HG03060 (cell line): Measurements from ENCODE around the gene ITPKB.
"Not testable (repeated sequence)": the region's sequence is repeated elsewhere in the genome, so short reads cannot be mapped to it uniquely, and the experiment has no call there.

Experiments
- ATAC-seq: cut with Tn5 transposase; IDR thresholded peaks from one replicate; pipeline ENCODE4 v1.9.1; 2021; ENCODE audit warnings: low read depth, moderate number of reproducible peaks; ENCODE audit not compliant: unreplicated experiment

ITPKB gene

DNA sequence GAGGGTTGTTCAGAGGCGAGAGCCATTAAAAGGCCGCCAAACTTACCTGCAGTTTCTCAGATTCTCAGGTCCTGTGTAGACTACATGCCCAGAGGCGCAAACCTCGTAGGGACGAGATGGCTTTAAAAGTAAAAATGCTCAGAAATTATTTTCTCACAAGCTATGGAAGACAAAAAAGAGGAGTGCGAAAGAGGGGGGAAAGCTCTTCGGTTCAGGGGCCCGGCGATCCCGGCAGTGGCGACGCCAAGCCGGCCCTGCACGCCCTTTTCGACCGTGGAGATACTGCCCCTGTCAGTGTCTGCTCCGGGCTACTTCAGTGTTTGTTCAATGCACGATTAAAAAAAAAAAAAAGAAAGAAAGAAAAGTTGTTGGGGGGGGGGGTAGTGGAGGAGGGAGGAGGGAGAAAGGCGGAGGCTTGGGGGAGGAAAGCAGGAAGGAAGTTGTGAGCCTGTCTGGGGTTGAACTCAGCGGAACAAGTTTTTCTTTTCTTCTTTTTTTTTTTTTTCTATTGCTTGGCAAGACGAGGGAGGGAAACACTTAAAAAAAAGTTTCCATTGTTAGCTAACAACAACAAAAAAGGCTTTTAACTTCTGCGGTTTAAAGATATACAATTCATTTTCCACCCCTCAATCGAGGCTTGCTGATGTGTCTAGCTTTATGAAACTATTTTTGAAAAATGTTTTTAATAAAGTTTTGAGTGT, at the start of gene ITPKB:
ITPKB (minus strand) TSS at position 288 of the 701 bp plus-strand sequence. CDS start 1,824 bp downstream, outside the sequence.
- no peak for ATAC-seq

DNA sequence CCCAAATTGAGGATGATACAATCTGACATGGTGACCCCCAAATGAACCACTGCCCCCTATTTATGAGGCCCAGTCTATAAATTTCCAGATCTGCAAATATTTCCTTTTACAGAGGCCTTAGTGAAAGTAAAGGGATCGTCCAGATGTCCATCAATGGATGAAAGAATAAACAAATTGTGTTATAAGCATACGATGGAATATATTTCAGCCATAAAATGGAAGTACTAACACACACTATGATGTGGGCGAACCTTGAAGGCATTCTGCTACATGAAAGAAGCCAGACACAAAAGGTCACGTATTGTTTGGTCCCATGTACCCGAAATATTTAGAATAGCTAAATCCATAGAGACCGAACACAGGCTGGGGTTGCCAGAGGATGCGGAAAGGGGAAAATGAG, 48.6 kb upstream of the ITPKB start:
- ATAC-seq = no peak

DNA sequence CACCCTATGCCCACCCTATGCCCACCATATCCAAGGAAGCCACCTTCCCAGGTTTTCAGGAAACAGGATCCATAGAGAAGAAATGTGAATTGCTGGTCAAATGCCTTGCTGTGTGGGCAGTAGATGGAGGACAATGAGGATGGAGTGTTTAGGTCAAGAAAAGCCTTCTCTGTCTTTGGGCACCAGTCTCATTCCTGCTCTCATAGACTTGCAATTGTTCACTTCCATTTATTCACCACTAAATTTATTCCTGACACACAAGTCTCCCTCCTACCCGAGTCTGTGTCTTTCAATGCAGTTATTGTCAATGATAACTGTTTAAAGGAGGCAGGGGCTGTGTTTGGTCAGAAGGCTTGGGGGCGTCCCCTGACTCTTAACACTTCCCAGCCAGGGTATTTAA, 48.0 kb upstream of the ITPKB start:
- no peak for ATAC-seq

DNA sequence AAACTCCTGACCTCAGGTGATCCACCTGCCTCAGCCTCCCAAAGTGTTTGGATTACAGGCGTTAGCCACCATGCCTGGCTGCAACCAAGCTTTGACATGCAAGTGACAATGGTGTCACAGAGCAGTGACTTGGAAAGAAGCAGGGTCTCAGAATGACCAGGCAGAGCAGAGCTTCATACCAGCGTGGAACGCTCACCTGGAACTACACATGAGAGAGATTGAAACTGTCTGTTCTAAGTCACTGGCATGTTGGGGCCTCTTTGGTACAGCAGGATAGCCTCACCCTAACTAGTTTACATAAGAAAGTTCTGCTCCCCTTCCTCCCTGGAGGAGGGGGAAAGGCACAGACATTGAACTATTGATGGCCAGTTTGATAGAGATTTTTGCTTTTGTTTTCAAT, 47.5 kb upstream of the ITPKB start:
- ATAC-seq = peak; percentile 78

DNA sequence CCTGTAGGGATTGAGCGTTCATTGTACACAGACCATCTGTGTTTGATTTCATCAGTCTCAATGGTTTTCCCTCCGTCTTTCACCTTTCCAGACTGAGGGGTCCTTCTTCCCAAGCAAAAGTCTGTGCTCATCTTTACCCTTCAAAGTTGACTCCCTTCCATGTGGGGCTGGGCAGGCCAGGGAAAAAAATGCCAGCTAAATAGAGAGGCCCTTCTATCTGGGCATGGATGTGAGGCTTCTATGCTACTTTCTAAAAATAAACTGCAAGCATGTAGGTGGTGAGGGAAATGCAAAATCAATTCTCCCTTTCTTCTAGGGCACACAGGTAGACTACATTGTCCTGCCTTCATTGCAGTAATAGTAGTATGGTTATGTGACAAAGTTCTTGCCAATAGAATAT, 46.7 kb upstream of the ITPKB start:
- ATAC-seq = no peak

DNA sequence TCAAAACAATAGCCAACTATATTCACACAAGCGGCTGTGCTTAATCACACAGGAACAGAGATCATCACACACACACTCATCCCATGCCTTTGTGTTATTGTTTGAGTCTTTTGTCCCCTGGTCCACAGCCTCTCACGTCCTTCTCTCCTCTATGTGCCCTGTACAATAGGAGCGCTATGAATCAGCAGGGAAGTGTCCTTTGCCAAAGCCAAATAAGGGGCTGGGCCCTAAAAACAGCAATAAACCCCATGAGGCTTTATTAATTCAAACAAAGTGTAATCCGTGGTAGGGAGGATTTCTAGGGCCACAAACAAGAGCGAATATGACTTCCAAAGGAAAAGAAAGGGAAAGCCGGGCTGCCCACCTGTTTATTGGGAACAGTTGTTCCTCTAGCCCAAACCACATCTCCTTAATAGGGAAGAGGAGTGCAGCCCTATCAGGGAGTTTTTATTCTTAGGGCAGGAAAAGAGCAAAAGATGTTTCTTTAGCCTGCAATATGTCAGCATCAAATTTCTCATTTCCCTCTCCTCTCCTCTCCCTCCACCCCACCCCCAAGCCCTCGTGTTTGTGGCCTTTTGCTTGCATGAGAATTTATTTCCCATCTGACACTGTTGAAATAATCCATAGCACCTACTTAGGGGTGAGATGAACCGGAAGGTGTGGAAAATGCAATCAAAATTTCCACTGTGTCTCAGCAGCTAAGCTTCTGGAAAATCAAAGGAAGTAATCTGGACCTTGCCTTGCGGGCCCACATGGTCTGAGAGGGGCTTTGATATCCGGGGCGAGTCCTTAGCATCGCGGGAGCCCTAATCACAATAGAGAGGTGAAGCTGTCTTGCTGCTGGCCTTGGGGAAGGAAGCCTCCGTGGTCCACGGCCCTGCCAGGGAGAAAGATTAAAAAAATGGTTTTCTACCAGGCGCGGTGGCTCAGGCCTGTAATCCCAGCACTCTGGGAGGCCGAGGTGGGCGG, 45.3 kb upstream of the ITPKB start:
- ATAC-seq = no peak

DNA sequence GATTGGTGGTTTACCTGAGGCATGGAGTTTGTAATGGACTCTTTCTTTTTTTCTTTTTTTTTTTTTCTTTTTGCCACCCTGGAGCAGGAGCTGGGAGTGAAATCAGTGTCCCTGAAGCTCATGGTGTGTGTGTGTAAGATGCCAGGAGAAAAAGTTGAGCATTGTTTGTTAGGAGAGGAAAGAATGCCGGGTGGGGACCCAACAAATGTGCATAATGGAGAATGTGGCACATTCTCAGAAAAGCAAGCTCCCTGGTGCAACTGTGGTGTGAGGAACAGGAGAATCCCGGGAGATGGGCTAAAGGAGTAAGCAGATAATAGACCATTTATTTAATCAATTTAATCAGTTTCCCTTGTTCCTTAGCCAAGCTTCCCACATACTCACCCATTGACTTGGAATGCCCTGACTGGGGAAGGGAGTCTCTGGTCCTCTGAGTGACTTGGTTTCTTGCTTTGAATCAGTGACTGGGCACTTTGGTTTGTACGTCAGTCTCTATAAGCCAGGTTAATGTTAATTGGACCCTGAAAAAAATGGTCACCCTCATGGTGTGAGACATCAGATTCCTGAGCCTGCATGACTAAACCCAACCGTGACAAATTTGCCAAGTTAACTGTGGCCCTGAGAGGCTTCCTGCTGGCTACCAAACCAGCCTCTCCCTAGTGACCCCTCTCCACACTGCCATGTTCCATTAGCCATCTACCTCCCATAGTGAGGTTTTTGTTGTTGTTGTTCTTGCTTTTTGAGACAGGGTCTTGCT, 43.9 kb upstream of the ITPKB start:
- ATAC-seq = no peak

DNA sequence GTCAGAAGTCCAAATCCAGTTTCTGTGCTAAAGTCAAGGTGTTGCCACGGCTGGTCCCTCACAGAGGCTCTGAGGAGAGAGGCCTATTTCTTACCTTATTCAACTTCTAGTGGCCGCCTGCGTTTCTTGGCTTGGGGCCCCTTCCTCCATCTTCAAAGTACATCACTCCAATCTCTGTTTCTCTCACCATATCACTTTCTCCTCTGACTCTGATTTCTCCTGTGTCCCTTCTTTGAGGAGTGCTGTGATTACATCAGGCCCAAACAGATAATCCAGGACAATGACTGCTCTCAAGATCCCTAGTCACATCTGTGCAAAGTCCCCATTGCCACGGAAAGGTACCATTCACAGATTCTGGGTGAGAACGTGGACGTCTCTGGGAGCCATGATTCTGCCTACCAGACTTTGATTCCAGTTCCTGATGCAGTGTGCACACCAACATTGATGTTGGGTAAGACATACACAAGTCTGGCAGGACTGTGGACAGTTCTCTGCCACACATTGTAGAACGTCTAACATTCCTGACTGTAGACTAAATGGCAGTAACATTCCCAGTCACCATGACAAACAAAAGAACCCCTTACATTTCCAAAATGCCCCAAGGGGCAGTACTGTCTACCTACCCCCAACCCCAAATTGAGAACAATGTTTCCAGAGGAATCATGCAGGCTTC, 43.0 kb upstream of the ITPKB start:
- ATAC-seq = no peak

DNA sequence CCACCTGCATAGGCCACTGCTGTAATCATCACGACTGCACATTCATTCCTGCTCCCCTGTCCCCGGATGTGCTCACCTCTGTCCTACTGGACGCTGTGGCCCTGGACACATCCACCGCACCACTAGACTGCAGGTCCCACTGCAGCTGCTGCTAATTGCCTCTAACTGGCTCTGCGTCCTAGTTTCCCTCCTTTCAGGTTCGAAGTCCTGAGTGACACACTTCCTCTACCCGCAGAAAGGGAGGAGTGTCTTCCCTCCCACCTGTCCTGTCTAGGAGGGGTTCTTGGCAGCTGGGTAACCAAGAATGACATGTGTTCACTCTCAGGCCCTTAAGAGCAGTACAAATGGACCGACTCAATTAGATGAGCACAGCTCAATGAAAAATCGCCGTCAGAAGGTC, 40.5 kb upstream of the ITPKB start:
- ATAC-seq = no peak

DNA sequence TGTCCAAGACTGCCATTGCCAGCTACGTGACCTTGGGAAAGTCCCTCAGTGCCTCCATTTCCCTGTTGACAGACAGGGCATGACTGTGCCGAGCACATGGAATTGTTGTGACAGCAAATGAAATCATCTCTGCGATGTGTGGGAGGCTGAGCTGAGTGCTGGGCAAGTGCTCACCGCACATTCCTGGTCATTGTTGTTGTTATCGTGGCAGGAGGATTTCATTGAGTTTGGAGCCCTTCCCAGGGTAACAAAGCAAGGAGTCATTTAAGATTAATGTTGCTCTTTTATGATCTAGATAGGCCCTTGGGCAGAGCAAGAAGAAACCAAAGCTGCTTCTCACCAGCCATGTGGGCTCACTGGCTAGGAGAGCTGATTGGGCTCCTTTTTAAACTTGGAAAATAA, 39.6 kb upstream of the ITPKB start:
- no peak for ATAC-seq

DNA sequence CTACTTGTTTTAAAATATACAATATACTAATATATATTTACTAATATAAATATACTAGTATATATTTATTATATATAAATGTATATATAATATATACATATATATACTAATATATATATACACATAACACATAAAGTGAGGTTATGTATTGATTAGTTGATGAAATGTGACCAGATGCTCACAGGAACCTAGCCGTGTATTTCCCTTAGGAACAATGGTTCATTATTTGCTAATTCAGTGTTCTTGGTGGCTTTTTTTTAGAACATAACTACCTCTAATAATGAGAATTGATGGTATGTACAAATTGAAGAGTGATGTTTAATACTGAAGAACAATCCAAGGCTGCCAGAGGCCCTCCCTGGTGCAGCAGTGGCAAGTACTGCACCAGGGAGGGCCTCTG, 37.9 kb upstream of the ITPKB start:
- ATAC-seq = no peak

DNA sequence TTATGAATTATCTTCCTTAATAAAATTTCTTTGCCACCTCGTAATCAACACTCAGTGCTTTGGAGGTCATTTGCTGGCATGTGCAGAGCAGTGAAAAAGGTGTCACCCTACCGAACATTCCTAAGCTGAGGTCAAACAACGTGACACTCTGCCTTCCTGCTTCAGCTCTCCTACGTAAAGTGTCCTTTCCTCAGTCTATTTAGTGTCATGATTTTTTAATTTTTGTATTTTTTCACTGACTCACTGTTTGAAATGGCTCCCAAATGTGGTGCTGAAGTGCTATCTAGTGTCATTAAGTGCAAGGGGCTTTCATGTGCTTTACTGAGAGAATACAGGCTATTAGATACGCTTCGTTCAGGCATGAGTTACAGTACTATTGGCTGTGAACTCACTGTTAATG, 37.0 kb upstream of the ITPKB start:
- no peak for ATAC-seq

DNA sequence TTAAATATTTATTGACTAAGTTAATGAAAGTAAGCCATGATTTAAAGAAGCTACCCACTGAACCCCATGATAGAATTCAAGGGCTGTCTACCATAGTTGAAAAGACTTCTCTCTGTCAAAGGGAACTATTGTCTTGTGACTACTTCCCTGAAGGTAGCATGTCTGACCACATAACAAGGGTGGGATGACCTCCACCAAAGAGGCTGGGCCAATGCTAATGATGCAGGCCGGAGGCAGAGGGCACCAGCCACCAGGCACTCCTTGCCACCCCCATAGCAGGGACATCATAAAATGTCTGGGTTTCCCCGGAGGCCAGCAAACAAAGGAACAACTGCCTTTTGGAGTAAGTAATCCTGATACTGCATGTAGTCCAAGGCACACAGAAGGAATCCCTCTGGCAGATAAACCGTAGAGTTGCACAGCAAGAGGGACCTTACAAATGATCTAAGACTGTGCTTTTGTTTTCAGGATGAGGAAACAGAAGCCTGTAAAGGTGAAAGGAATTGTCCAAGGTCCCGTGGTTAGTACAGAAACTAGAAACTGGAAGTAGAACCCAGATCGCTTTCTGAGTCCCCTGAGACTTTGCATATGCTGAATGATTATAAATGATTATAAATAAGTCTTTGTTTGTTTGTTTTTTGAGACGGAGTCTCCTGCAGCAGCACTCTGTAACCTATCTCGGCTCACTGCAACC, 33.5 kb upstream of the ITPKB start:
- ATAC-seq = peak; percentile 72

DNA sequence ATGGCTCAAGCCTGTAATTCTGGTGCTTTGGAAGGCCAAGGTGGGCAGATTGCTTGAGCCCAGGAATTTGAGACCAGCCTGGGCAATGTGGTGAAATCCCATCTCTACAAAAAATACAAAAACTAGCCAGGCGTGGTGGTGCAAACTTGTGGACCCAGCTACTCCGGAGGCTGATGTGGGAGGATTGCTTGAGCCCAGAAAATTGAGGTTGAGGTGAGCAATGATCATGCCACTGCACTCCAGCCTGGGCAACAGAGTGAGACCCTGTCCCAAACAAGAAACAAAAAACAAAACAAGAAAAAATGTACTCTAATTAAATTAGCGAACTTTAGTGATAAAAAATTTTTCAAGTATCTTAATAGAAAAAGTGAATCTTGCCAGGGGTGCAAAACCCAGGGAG, 28.1 kb upstream of the ITPKB start:
- not testable (repeated sequence) for ATAC-seq

DNA sequence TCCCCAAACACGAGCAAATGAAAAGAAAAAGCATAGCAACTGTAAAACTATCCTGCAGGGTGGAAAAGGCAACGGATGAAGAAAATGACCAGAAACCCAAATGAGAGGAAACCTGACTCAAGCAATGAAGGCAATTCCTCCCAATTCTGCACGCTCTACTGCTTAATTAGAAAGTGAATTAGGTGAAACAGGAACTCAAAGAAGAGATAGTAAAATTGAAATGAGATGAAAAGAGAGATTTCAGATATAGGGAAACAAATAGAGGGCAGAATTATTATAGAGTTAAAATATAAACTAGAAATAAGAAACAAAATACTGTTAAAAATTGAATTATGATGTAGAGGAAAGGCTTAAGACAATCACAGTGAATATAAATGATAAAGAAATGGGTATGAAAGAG, 27.5 kb upstream of the ITPKB start:
- ATAC-seq = no peak

DNA sequence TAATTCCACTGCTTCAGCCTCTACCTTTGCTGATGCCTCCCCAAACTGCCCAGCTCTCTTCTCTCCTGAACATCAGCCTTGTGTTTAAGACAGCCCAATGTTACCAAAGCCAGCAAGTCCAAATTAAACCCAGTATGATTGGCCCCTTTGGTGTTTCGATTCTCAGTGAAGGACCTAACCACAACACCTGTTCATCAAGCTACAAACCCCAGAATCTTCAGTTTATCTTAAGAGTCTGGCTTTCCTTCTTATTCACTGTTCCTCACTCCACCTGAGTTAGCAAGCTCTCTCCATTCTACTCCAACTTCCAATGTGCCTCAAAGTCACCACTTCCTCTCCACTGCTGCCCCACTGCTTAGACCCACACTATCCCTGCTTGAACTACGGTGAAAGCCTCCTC, 25.5 kb upstream of the ITPKB start:
- ATAC-seq = peak; percentile 66

DNA sequence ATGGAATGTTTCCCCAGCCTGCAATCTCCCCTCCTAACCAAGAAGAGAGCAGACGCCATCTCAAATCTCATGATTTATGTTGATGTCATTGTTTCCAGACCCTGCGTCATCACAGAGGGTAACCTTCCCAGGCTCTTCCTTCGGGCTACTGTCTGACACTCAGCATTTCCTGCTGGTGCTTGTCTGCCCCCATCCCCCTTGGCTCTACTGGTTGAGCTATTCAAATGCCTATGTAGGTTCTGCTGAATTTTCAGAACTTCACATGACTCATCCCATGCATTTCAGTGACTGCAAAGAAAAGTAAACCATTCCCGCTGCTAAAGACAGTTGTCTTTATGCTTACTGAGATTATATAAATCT, 24.8 kb upstream of the ITPKB start:
- ATAC-seq = no peak

DNA sequence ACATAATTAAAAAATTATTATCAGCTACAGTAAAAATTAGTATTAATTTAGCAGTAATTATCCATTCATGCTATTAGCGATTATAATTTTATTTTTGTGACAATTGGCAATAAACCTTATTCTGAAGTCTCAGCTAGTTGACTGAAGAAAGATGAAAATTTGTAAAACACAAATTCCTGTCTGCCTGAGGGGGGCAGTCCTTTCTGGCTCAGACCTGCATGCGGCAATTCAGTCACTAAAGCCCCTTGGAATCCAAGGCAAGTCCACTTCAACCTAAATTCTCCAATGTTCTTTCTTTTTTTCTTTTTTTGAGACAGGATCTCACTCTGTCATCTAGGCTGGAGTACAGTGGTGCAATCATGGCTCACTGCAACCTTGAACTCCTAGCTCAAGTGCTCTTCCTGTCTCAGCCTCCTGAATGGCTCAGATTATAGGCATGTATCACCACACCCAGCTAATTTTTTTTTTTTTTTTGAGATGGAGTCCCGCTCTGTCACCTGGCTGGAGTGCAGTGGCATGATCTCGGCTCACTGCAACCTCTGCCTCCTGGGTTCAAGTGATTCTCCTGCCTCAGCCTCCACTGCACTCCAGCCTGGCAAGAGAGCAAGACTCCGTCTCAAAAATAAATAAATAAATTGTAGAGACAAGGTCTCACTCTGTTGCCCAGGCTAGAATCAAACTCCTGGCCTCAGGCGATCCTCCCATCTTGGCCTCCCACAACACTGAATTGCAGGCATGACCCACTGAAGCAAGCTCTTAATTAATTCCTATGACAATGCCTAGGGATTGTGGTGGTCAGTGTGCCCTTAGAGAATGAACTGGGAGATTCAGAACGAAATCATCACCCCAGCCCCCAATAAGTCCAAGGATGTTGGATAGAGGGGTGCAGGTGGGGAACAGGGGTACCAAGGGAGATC, 24.2 kb upstream of the ITPKB start:
- ATAC-seq = no peak

DNA sequence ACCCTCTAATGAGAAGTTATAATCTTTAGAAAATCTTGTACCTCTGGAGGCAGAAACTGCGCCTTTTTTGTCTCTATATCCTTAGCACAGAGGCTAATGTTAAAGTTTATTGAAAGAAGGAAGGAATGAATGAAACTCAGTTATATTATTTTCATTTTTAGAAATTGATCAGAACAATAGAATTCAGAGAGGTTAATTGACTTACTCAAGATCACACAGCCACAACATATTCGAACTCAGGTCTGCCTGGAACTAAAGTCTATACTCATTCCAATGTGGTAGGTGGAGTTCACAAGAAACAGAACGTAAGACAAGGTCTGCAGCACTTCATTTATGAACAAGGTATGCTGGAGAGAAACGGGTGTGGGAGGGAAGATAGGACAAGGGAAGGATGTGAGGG, 23.0 kb upstream of the ITPKB start:
- ATAC-seq = no peak
